A549 treated with AZD2906 at 1 μM for 4 hours (cell line): ENCODE results near the gene NUDT16L1. TPM values are rescaled to one million over a fixed set of nuclear protein-coding genes. Genes with fewer than 3 reads are reported as not detected.

Experiments
- total RNA-seq: library from RNA; stranded (reverse); fragments of 200-300 nt; extraction: Qiagen RNA extraction; gene quantifications from 5 replicates; pipeline ENCODE4 v1.2.3, GENCODE V29; 2022

Gene NUDT16L1
- 19.3 to 27.6 TPM (median 26.4 TPM) in 5 replicates for total RNA-seq

GRCh38 chr16:4693296-4693955 is at the start of gene NUDT16L1:
Gene NUDT16L1 (plus strand): TSS chr16:4693562. CDS start chr16:4693727, 165 bp downstream.

GRCh38 chr16:4734063-4734729 is 40.8 kb downstream of the NUDT16L1 start, which contains the start of the genes ANKS3 and DNAAF8:
Gene ANKS3 (minus strand): TSS chr16:4734271. CDS start chr16:4730149, 4,122 bp downstream.
Gene DNAAF8 (plus strand): TSS chr16:4734537. CDS start chr16:4736515, 1,978 bp downstream.

Other genes starting within 250 kb of the NUDT16L1 start
- gene NMRAL1, start 218.9 kb upstream of the NUDT16L1 start, total RNA-seq = 43.0 to 49.1 TPM (median 47.6 TPM) in 5 replicates
- gene HMOX2, start 217.2 kb upstream of the NUDT16L1 start, total RNA-seq = 59.5 to 70.9 TPM (median 67.8 TPM) in 5 replicates
- gene CDIP1, start 154.8 kb upstream of the NUDT16L1 start, total RNA-seq = 13.8 to 15.2 TPM (median 14.7 TPM) in 5 replicates
- 0.02 to 0.06 TPM (median 0.04 TPM) in 5 replicates for gene C16orf96, start 137.2 kb upstream of the NUDT16L1 start, total RNA-seq
- 37.2 to 67.4 TPM (median 63.7 TPM) in 5 replicates for gene UBALD1, start 78.7 kb upstream of the NUDT16L1 start, total RNA-seq
- 38.6 to 45.5 TPM (median 45.1 TPM) in 5 replicates for gene MGRN1, start 68.7 kb upstream of the NUDT16L1 start, total RNA-seq
- gene ANKS3, start 40.7 kb downstream of the NUDT16L1 start, total RNA-seq = 24.5 to 28.4 TPM (median 25.3 TPM) in 5 replicates
- 0.87 to 1.6 TPM (median 1.3 TPM) in 5 replicates for gene DNAAF8, start 41.0 kb downstream of the NUDT16L1 start, total RNA-seq
- gene ZNF500, start 73.6 kb downstream of the NUDT16L1 start, total RNA-seq = 7.8 to 9.5 TPM (median 8.5 TPM) in 5 replicates
- 0.24 TPM in 1 of 5 replicates, not detected in the others for gene SEPTIN12, start 94.8 kb downstream of the NUDT16L1 start, total RNA-seq
- gene SMIM22, start 101.8 kb downstream of the NUDT16L1 start, total RNA-seq = not detected in 5 replicates
- 10.6 to 15.4 TPM (median 14.2 TPM) in 5 replicates for gene ROGDI, start 109.1 kb downstream of the NUDT16L1 start, total RNA-seq
- gene GLYR1, start 153.7 kb downstream of the NUDT16L1 start, total RNA-seq = 38.0 to 44.6 TPM (median 39.7 TPM) in 5 replicates
- 25.8 to 27.0 TPM (median 26.5 TPM) in 5 replicates for gene UBN1, start 153.9 kb downstream of the NUDT16L1 start, total RNA-seq
- gene PPL, start 243.6 kb downstream of the NUDT16L1 start, total RNA-seq = 4.7 to 6.0 TPM (median 5.4 TPM) in 5 replicates